KMS-11 (cell line): ENCODE measurements around the gene NSUN2.

ENCODE experiments used
- H2AFZ ChIP-seq: fragments of 200-600 bp; sonication (generic); 2 replicates; pipeline ENCODE4 v1.6.1; 2016; ENCODE audit warnings: antibody characterized with exemption, mixed run types, low read depth
- H3K27ac ChIP-seq: fragments of 200-600 bp; sonication (generic); 2 replicates; pipeline ENCODE4 v1.6.1; 2016; ENCODE audit warnings: mild to moderate bottlenecking, mixed run types
- H3K27me3 ChIP-seq: fragments of 200-600 bp; sonication (generic); 2 replicates; pipeline ENCODE4 v1.6.1; 2017; ENCODE audit warnings: mild to moderate bottlenecking, low read depth, mixed run types, moderate library complexity; ENCODE audit not compliant: insufficient read depth
- H3K36me3 ChIP-seq: fragments of 200-600 bp; sonication (generic); 2 replicates; pipeline ENCODE4 v1.6.1; 2017; ENCODE audit warnings: mild to moderate bottlenecking, mixed run types; ENCODE audit not compliant: insufficient read depth
- H3K4me1 ChIP-seq: fragments of 200-600 bp; sonication (generic); 2 replicates; pipeline ENCODE4 v1.6.1; 2016; ENCODE audit warnings: mild to moderate bottlenecking, low read depth, mixed run types; ENCODE audit not compliant: poor library complexity, severe bottlenecking
- H3K4me2 ChIP-seq: fragments of 200-600 bp; sonication (generic); 2 replicates; pipeline ENCODE4 v1.7.0; 2016; ENCODE audit warnings: mild to moderate bottlenecking, mixed run types
- H3K4me3 ChIP-seq: fragments of 200-600 bp; sonication (generic); IDR thresholded peaks from 2 replicates; pipeline ENCODE4 v1.6.1; 2017; ENCODE audit warnings: low read depth, low read length, mixed read lengths; ENCODE audit not compliant: insufficient read depth
- H3K79me2 ChIP-seq: fragments of 200-600 bp; sonication (generic); 2 replicates; pipeline ENCODE4 v1.6.1; 2016; ENCODE audit warnings: low read depth, mixed run types; ENCODE audit not compliant: insufficient read depth
- H3K9ac ChIP-seq: fragments of 200-600 bp; sonication (generic); 2 replicates; pipeline ENCODE4 v1.6.1; 2016; ENCODE audit warnings: mild to moderate bottlenecking, mixed run types
- H4K20me1 ChIP-seq: fragments of 200-600 bp; sonication (generic); 2 replicates; pipeline ENCODE4 v1.6.1; 2016; ENCODE audit warnings: mild to moderate bottlenecking, mixed run types; ENCODE audit not compliant: insufficient read depth
- TF ChIP-seq, protein P1 (sequence below): fragments of 200-600 bp; sonication (generic); conservative IDR thresholded peaks from 2 replicates; pipeline ENCODE4 v1.6.1; 2017; ENCODE audit warnings: low read depth, mild to moderate bottlenecking, antibody characterized with exemption, low read length, moderate library complexity, mixed read lengths

NSUN2 gene

DNA sequence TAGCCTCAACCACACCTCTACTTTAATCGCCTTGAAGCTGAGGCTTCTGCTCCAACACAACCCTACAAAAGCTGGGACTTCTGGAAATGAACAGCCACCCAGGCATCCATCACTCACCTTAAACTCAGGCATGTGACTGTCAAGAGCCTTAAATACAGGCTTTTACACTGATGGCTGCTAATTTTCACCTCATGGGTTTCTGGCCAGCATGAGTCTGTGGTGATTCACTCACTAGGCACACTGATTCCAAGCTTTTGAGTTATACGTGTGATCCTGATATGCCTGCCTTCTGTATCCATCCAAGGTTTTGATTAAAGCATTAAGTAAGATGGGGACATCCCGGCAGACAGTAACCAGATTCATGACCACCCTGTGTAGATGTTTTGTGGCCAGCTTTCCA is 8.9 kb downstream of the NSUN2 start:
- Histone ChIP-seq H3K4me1 (peaks cover 9% of the 10 kb centered on the region), H3K79me2 (peaks cover 84% of the 10 kb centered on the region), H3K27ac (no peak overlapping the region), H3K4me3 (no peak overlapping the region), H4K20me1 (no peaks in the 10 kb centered on the region; the same call in 1 of the 2 replicates), H3K9ac (no peak overlapping the region), H2AFZ (no peak overlapping the region), H3K4me2 (no peak overlapping the region), H3K36me3 (peaks cover 68% of the 10 kb centered on the region; the same call in 1 of the 2 replicates), H3K27me3 (no peaks in the 10 kb centered on the region)
- TF ChIP-seq, protein P1, sequence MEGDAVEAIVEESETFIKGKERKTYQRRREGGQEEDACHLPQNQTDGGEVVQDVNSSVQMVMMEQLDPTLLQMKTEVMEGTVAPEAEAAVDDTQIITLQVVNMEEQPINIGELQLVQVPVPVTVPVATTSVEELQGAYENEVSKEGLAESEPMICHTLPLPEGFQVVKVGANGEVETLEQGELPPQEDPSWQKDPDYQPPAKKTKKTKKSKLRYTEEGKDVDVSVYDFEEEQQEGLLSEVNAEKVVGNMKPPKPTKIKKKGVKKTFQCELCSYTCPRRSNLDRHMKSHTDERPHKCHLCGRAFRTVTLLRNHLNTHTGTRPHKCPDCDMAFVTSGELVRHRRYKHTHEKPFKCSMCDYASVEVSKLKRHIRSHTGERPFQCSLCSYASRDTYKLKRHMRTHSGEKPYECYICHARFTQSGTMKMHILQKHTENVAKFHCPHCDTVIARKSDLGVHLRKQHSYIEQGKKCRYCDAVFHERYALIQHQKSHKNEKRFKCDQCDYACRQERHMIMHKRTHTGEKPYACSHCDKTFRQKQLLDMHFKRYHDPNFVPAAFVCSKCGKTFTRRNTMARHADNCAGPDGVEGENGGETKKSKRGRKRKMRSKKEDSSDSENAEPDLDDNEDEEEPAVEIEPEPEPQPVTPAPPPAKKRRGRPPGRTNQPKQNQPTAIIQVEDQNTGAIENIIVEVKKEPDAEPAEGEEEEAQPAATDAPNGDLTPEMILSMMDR: no peak

DNA sequence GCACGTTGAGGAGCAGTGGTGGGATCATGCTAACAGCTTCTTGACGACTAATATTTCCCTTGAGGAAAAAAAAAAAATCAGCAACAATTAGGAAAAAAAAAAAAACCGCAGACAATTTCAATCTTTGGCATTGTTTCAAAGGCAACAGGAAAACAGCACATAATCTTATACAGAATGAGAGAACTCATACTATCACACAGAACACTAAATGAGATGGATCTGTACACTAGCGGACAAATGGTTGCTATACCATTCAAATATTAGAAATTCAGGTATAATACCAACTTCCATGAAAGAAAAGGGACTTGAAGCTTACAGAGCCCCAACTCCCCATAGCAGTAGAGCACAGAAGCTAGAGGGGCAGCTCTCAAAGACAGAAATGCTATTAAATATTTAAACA is 9.6 kb downstream of the NSUN2 start:
- Histone ChIP-seq H3K9ac (no peak overlapping the region), H3K4me2 (no peak overlapping the region), H3K27me3 (no peaks in the 10 kb centered on the region), H4K20me1 (no peaks in the 10 kb centered on the region; the same call in 1 of the 2 replicates), H3K36me3 (peaks cover 68% of the 10 kb centered on the region; the same call in 1 of the 2 replicates), H3K27ac (no peak overlapping the region), H3K4me1 (peaks cover 9% of the 10 kb centered on the region), H3K4me3 (no peak overlapping the region), H3K79me2 (peaks cover 81% of the 10 kb centered on the region), H2AFZ (no peak overlapping the region)
- TF ChIP-seq, protein P1: no peak

DNA sequence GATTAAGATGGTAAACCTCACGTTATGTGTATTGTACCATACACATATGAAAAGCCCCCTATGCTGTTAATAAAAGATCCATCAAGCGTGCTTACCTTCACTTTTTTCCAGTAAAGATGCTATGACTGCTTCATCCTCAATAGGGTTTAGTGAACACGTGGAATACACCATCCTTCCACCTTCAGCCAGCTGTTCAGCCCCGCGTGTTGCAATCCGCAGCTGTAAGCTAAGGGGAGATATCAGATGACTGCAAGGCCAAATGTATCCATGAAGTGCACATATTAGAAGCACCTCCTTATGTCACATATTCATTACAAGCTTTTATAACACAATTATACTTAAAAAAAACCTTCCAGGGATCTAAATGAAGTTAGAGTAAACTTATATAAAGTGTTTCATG is 16.2 kb downstream of the NSUN2 start:
- Histone ChIP-seq H3K79me2 (peaks cover 66% of the 10 kb centered on the region), H3K4me3 (no peak overlapping the region), H3K4me1 (peaks cover 9% of the 10 kb centered on the region), H3K27ac (no peak overlapping the region), H2AFZ (no peak overlapping the region), H3K9ac (no peak overlapping the region), H3K27me3 (no peaks in the 10 kb centered on the region), H4K20me1 (peaks cover 6% of the 10 kb centered on the region), H3K4me2 (no peak overlapping the region), H3K36me3 (peaks cover 51% of the 10 kb centered on the region; the same call in 1 of the 2 replicates)
- TF ChIP-seq, protein P1: no peak

DNA sequence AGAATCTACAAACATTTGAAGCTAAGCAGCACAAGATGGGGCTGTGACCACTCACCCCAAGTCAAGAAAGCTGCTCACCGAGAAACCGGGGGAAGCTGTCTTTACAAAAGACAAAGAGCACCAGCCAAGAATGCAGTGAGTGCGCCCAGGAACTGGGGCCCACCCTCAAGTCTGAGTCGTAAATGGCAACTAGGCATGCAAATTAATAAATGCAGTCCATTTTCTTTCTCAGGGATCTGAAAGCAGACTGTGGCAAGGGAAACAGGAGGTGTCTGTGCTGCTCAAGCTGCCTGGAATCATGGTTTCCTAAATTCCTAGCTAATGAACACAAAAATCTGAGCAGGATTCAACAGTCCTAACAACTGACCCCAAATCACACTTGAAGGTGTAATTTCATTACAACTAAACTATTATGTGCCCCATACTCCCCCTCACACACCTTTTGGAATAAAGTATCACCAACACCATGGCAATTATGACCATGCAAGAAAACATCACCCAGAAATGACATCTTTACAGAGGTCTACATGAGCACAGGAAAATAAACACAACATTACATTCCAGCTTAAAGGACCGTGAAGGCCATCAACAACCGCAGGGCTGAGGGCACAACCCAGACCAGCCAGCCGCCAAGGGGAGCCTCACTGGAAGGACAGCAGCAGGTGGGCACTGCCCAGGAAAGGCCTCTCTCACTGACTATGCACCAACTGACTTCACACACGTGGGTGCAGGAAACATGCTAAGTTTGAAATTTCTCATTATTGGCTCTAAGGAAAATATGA is 17.6 kb downstream of the NSUN2 start:
- TF ChIP-seq, protein P1: no peak
- H3K27me3 ChIP-seq: no peaks in the 10 kb centered on the region
- H3K4me3 ChIP-seq: no peak overlapping the region
- peaks cover 46% of the 10 kb centered on the region; the same call in 1 of the 2 replicates for H3K36me3 ChIP-seq
- peaks cover 6% of the 10 kb centered on the region for H4K20me1 ChIP-seq
- H3K27ac ChIP-seq: no peak overlapping the region
- no peak overlapping the region for H2AFZ ChIP-seq
- peaks cover 9% of the 10 kb centered on the region for H3K4me1 ChIP-seq
- no peak overlapping the region for H3K9ac ChIP-seq
- peaks cover 69% of the 10 kb centered on the region for H3K79me2 ChIP-seq
- H3K4me2 ChIP-seq: no peak overlapping the region
